Esophagus muscularis mucosa (tissue), 3 donors: ENCODE results near the gene SFXN3.

Source experiments
- POLR2A ChIP-seq: fragments of 450-650 bp; IDR thresholded peaks from one replicate; pipeline ENCODE4 v1.6.1; 2017; ENCODE audit warnings: antibody characterized with exemption, moderate library complexity, mild to moderate bottlenecking, low read depth
- POLR2AphosphoS5 ChIP-seq, 2 donors: sonication (generic); formaldehyde crosslinking; IDR thresholded peaks; one replicate each; pipeline ENCODE4 v1.6.1; 2017; ENCODE audit warnings: antibody characterized with exemption in 2 of 2
- TF ChIP-seq, protein P1 (sequence below), 3 experiments: fragments of 200-600 bp in 2 of 3; fragments of 450-650 bp in 1 of 3; sonication (generic) in 2 of 3; IDR thresholded peaks; one replicate each; pipeline ENCODE4 v1.5.1; 2017 to 2019; ENCODE audit warnings: antibody characterized with exemption in 3 of 3, mild to moderate bottlenecking in 2 of 3, moderate library complexity in 1 of 3

DNA sequence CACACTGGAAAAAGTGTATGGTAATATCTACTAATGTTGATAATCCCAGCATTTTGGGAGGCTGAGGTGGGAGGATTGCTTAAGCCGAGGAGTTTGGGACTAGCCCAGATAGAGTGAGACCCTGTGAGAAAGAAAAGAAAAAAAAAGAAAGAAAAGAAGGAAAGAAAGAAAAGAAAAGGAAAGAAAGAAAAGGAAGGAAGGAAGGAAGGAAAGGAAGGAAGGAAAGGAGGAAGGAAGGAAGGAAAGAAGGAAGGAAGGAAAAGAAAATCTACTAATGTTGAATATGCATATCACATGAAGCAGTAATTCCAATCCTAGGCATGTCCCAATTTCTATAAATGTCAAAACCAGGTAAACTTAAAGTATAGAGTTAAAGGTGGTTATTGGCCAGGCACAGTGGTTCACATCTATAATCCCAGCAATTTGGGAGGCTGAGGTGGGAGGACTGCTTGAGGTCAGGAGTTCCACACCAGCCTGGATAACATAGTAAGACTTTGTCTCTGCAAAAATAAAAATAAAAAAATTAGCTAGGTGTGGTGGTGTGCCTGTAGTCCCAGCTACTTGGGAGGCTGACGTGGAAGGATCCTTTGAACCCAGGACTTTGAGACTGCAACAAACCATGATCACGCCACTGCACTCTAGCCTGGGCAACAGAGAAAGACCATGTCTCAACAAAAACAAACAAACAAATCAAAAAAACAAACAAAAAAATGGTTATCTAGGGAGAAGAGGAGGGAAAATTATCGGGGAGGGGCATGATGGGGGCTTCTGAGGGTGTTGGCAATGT is 25.5 kb downstream of the SFXN3 start:
- TF ChIP-seq POLR2AphosphoS5 (IDR thresholded peaks at IDR 0.05) (no peak), POLR2A (no peak)
- TF ChIP-seq, protein P1, sequence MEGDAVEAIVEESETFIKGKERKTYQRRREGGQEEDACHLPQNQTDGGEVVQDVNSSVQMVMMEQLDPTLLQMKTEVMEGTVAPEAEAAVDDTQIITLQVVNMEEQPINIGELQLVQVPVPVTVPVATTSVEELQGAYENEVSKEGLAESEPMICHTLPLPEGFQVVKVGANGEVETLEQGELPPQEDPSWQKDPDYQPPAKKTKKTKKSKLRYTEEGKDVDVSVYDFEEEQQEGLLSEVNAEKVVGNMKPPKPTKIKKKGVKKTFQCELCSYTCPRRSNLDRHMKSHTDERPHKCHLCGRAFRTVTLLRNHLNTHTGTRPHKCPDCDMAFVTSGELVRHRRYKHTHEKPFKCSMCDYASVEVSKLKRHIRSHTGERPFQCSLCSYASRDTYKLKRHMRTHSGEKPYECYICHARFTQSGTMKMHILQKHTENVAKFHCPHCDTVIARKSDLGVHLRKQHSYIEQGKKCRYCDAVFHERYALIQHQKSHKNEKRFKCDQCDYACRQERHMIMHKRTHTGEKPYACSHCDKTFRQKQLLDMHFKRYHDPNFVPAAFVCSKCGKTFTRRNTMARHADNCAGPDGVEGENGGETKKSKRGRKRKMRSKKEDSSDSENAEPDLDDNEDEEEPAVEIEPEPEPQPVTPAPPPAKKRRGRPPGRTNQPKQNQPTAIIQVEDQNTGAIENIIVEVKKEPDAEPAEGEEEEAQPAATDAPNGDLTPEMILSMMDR (IDR thresholded peaks at IDR 0.05), result no peak
